ENCODE results near the gene FAM98B.

Gene FAM98B

GRCh38 chr15:38461066-38461833 lies 7.3 kb downstream of the FAM98B start:
- DNase-seq: no peak

GRCh38 chr15:38463893-38464292 lies 10.0 kb downstream of the FAM98B start:
- DNase-seq: no peak

- no peak for DNase-seq
Measured at GRCh38 chr15:38464675-38465074, 10.7 kb downstream of the FAM98B start.

GRCh38 chr15:38470816-38471215 lies 16.9 kb downstream of the FAM98B start:
- DNase-seq: no peak

- DNase-seq: no peak
Measured at GRCh38 chr15:38471974-38472373, 18.0 kb downstream of the FAM98B start.

- peak; percentile 85 for DNase-seq
Measured at GRCh38 chr15:38474155-38474757, 20.3 kb downstream of the FAM98B start.

- no peak for DNase-seq
Measured at GRCh38 chr15:38475361-38475760, 21.4 kb downstream of the FAM98B start.

GRCh38 chr15:38476120-38476519 lies 22.2 kb downstream of the FAM98B start:
- DNase-seq: no peak

- DNase-seq: no peak
Measured at GRCh38 chr15:38477637-38478036, 23.7 kb downstream of the FAM98B start.

GRCh38 chr15:38479266-38479665 lies 25.3 kb downstream of the FAM98B start:
- DNase-seq: peak; percentile 20

GRCh38 chr15:38479756-38480155 lies 25.8 kb downstream of the FAM98B start:
- no peak for DNase-seq

- no peak for DNase-seq
Measured at GRCh38 chr15:38481113-38481512, 27.2 kb downstream of the FAM98B start.

- DNase-seq: no peak
Measured at GRCh38 chr15:38481761-38482160, 27.8 kb downstream of the FAM98B start.

GRCh38 chr15:38482572-38482971 lies 28.6 kb downstream of the FAM98B start:
- no peak for DNase-seq

- DNase-seq: no peak
Measured at GRCh38 chr15:38486936-38487335, 33.0 kb downstream of the FAM98B start.

- no peak for DNase-seq
Measured at GRCh38 chr15:38487378-38487777, 33.5 kb downstream of the FAM98B start.

- DNase-seq: no peak
Measured at GRCh38 chr15:38490242-38490922, 36.5 kb downstream of the FAM98B start.

- DNase-seq: no peak
Measured at GRCh38 chr15:38496151-38496550, 42.2 kb downstream of the FAM98B start.

- no peak for DNase-seq
Measured at GRCh38 chr15:38499651-38500050, 45.7 kb downstream of the FAM98B start.

GRCh38 chr15:38503496-38503895 lies 49.6 kb downstream of the FAM98B start:
- DNase-seq: no peak

GRCh38 chr15:38504680-38505467 lies 50.9 kb downstream of the FAM98B start:
- DNase-seq: no peak

- no peak for DNase-seq
Measured at GRCh38 chr15:38506997-38507396, 53.1 kb downstream of the FAM98B start.

- DNase-seq: no peak
Measured at GRCh38 chr15:38507570-38507969, 53.6 kb downstream of the FAM98B start.

Measured in eye (tissue), 1 donor.